Dermis microvascular lymphatic vessel endothelial cell (primary cell): ENCODE data around the gene FCHO1. TPM values are rescaled to one million over a fixed set of nuclear protein-coding genes. Genes with fewer than 3 reads are reported as not detected.

Experiments used
- DNase-seq, 2 donors: peaks; one replicate each; pipeline versions ENCODE4 v3.0.0 to v3.0.0-alpha.2; 2010; ENCODE audit warnings: low read depth in 2 of 2
- total RNA-seq: library from RNA; depleted of rRNA; stranded (reverse); fragments of >200 nt; gene quantifications from 2 replicates; pipeline ENCODE4 v1.2.1, GENCODE V29; 2014

The FCHO1 gene
- total RNA-seq, 1 donor from 2014 or later, result 0.90 TPM

- no peak for DNase-seq
Observed at GRCh38 chr19:17734146-17734545, 17.1 kb upstream of the FCHO1 start.

- DNase-seq, result no peak
Observed at GRCh38 chr19:17735410-17735809, 15.9 kb upstream of the FCHO1 start.

- no peak for DNase-seq
Observed at GRCh38 chr19:17737690-17738153, 13.6 kb upstream of the FCHO1 start.

- DNase-seq, result no peak
Observed at GRCh38 chr19:17739121-17739875, 12.0 kb upstream of the FCHO1 start.

GRCh38 chr19:17741456-17741855, 9.8 kb upstream of the FCHO1 start:
- no peak for DNase-seq

- peak in 1 of 2 donors; percentile 35 for DNase-seq
Observed at GRCh38 chr19:17743874-17744580, 7.2 kb upstream of the FCHO1 start.

- peak; percentile 84 to 94 for DNase-seq
Observed at GRCh38 chr19:17747205-17748098, 3.8 kb upstream of the FCHO1 start.

- no peak for DNase-seq
Observed at GRCh38 chr19:17748884-17749638, 2.2 kb upstream of the FCHO1 start.

GRCh38 chr19:17749912-17750317, 1.4 kb upstream of the FCHO1 start:
- no peak for DNase-seq

- no peak for DNase-seq
Observed at GRCh38 chr19:17751912-17752273, 616 bp downstream of the FCHO1 start.

- DNase-seq, result no peak
Observed at GRCh38 chr19:17752865-17753639, 1.8 kb downstream of the FCHO1 start.

- DNase-seq, result no peak
Observed at GRCh38 chr19:17753976-17754375, 2.7 kb downstream of the FCHO1 start.

GRCh38 chr19:17754634-17755442, 3.6 kb downstream of the FCHO1 start:
- no peak for DNase-seq

GRCh38 chr19:17755443-17755890, 4.2 kb downstream of the FCHO1 start:
- peak in 1 of 2 donors; percentile 15 for DNase-seq

- peak in 1 of 2 donors; percentile 38 for DNase-seq
Observed at GRCh38 chr19:17755977-17756670, 4.8 kb downstream of the FCHO1 start.

- DNase-seq, result peak in 1 of 2 donors; percentile 65
Observed at GRCh38 chr19:17757125-17757524, 5.8 kb downstream of the FCHO1 start.

- DNase-seq, result no peak
Observed at GRCh38 chr19:17758515-17758914, 7.2 kb downstream of the FCHO1 start.

- DNase-seq, result no peak
Observed at GRCh38 chr19:17761148-17761547, 9.9 kb downstream of the FCHO1 start.
